Measurements from ENCODE around the gene PAF1. TPM values are rescaled to one million over a fixed set of nuclear protein-coding genes. Genes with fewer than 3 reads are reported as not detected.

The PAF1 gene
- total RNA-seq, 4 donors from 2014 or later = 32.8 to 48.0 (median 44.0) TPM

DNA sequence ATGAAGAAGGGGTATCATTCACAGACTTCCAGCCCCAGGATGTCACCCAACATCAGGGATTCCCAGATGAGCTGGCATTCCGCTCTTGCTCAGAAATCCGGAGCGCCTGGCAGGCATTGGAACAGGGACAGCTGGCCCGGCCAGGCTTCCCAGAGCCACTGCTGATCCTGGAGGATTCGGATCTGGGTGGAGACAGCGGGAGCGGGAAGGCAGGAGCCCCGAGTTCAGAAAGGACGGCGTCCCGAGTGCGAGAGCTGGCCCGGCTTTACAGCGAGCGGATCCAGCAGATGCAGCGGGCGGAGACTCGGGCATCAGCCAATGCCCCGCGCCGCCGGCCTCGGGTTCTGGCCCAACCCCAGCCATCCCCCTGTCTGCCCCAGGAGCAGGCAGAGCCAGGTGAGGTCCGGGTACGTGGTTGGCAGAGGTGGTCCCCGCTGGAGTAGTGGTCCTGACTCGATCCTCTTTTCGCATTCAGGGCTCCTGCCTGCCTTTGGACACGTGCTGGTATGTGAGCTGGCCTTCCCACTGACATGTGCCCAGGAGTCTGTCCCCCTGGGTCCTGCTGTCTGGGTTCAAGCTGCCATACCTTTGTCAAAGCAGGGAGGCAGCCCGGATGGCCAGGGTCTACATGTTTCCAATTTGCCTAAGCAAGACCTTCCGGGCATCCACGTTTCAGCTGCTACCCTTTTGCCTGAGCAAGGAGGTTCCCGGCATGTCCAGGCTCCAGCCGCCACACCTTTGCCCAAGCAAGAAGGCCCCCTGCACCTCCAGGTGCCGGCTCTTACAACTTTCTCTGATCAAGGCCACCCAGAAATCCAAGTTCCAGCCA is 32.6 kb upstream of the PAF1 start:
- TF ChIP-seq POLR2AphosphoS5 (IDR thresholded peaks at IDR 0.05) = no peak
- no peak for TF ChIP-seq EP300 (IDR thresholded peaks at IDR 0.05)
- TF ChIP-seq, protein P1, sequence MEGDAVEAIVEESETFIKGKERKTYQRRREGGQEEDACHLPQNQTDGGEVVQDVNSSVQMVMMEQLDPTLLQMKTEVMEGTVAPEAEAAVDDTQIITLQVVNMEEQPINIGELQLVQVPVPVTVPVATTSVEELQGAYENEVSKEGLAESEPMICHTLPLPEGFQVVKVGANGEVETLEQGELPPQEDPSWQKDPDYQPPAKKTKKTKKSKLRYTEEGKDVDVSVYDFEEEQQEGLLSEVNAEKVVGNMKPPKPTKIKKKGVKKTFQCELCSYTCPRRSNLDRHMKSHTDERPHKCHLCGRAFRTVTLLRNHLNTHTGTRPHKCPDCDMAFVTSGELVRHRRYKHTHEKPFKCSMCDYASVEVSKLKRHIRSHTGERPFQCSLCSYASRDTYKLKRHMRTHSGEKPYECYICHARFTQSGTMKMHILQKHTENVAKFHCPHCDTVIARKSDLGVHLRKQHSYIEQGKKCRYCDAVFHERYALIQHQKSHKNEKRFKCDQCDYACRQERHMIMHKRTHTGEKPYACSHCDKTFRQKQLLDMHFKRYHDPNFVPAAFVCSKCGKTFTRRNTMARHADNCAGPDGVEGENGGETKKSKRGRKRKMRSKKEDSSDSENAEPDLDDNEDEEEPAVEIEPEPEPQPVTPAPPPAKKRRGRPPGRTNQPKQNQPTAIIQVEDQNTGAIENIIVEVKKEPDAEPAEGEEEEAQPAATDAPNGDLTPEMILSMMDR (IDR thresholded peaks at IDR 0.05) = no peak
- no peak for TF ChIP-seq POLR2A (IDR thresholded peaks at IDR 0.05)
- Histone ChIP-seq H3K4me3 (no peak overlapping the region), H3K27me3 (no peaks in the 10 kb centered on the region), H3K36me3 (peaks cover 0 to 66% of the 10 kb centered on the region in 2 donors), H3K4me1 (peaks cover 0 to 13% (median 9%) of the 10 kb centered on the region in 3 donors), H3K9me3 (no peaks in the 10 kb centered on the region), H3K27ac (no peak overlapping the region)
- 63% methylated on average over 6 of the region's 35 CpGs; no CpG with 5 or more reads in 1 of the 2 donors for WGBS, 2 donors (ENCODE audit: low coverage in 1 of 2)
- ATAC-seq = no peak

DNA sequence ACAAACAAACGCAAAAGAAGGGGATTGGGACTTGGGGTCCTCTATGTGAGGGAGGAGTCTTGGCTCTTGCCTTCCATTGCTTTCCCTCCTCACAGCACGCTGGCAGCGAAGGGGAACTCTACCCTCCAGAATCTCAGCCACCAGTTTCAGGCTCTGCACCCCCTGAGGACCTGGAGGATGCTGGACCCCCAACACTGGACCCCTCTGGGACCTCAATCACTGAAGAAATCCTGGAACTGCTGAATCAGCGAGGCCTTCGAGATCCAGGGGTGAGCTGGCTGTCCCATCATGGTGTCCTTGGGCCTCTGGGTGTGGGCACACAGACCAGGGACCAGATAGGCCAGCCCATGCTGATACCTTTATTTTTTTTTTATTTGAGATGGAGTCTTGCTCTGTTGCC is 31.1 kb upstream of the PAF1 start:
- no peak for ATAC-seq
- no peaks in the 10 kb centered on the region for H3K9me3 ChIP-seq
- peaks cover 0 to 81% of the 10 kb centered on the region in 2 donors for H3K36me3 ChIP-seq
- 63% methylated on average over 1 of the region's 5 CpGs; no CpG with 5 or more reads in 1 of the 2 donors for WGBS, 2 donors (ENCODE audit: low coverage in 1 of 2)
- peaks cover 0 to 9% (median 0%) of the 10 kb centered on the region in 3 donors for H3K4me1 ChIP-seq
- H3K27me3 ChIP-seq = no peaks in the 10 kb centered on the region
- TF ChIP-seq POLR2AphosphoS5 (IDR thresholded peaks at IDR 0.05) = no peak
- TF ChIP-seq, protein P1 (IDR thresholded peaks at IDR 0.05) = no peak
- TF ChIP-seq POLR2A (IDR thresholded peaks at IDR 0.05) = no peak
- TF ChIP-seq EP300 (IDR thresholded peaks at IDR 0.05) = no peak
- no peak overlapping the region for H3K4me3 ChIP-seq
- no peak overlapping the region for H3K27ac ChIP-seq

DNA sequence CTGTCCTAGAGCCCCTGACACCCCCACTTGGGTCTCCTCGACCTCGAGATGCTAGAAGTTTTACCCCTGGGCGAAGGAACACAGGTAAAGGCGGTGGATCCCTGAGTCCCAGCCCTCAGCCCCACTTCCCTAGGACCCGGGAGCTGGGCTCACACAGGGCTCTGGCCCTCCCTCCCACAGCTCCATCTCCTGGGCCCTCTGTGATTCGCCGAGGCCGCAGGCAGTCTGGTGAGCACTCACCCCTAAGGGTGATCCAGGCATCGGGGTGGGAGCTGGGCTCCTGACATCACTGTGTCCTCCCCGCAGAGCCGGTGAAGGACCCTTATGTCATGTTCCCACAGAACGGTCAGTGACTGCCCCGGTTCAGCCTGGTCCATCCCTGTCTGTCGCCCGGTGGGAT is 29.9 kb upstream of the PAF1 start:
- ATAC-seq = no peak
- Histone ChIP-seq H3K27me3 (no peaks in the 10 kb centered on the region), H3K4me1 (peaks cover 0 to 21% (median under 1%) of the 10 kb centered on the region in 3 donors), H3K4me3 (no peak overlapping the region), H3K9me3 (no peaks in the 10 kb centered on the region), H3K27ac (no peak overlapping the region), H3K36me3 (peaks cover 0 to 91% of the 10 kb centered on the region in 2 donors)
- TF ChIP-seq POLR2AphosphoS5 (IDR thresholded peaks at IDR 0.05) (no peak), POLR2A (IDR thresholded peaks at IDR 0.05) (no peak), EP300 (IDR thresholded peaks at IDR 0.05) (no peak)
- TF ChIP-seq, protein P1 (IDR thresholded peaks at IDR 0.05) = no peak
- WGBS, 2 donors (ENCODE audit: low coverage in 1 of 2) = 80% methylated on average over 1 of the region's 15 CpGs; no CpG with 5 or more reads in 1 of the 2 donors

DNA sequence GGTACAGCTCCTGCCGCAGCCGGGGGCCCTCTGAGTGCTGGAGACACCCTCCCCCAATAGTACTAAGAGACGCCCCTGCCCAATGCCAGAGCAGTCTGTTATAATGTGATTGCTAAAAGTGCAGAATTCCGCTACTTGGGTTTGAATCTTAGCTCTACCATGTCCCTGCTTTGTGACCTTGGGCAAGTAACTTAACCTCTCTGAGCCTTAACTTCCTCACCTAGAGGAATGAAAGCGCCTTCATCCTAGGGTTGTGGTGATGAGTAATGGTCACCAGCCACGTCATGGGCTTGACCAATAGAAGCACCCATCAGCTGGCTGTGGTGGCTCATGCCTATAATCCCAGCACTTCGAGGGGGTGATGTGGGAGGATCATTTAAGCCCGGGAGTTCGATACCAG is 28.1 kb upstream of the PAF1 start:
- Histone ChIP-seq H3K4me1 (peaks cover 0 to 39% (median 18%) of the 10 kb centered on the region in 3 donors), H3K27ac (no peak overlapping the region), H3K9me3 (no peaks in the 10 kb centered on the region), H3K27me3 (no peaks in the 10 kb centered on the region), H3K4me3 (no peak overlapping the region), H3K36me3 (peaks cover 0 to 80% of the 10 kb centered on the region in 2 donors)
- TF ChIP-seq, protein P1 (IDR thresholded peaks at IDR 0.05) = no peak
- TF ChIP-seq EP300 (IDR thresholded peaks at IDR 0.05) (no peak), POLR2A (IDR thresholded peaks at IDR 0.05) (no peak), POLR2AphosphoS5 (IDR thresholded peaks at IDR 0.05) (no peak)
- ATAC-seq = no peak
- WGBS, 2 donors (ENCODE audit: low coverage in 1 of 2) = 88% methylated on average over 4 of the region's 9 CpGs; no CpG with 5 or more reads in 1 of the 2 donors

Measured in gastroesophageal sphincter (tissue), 4 donors.